NOMO-1 treated with DMSO at 0.1 percent for 48 hours (cell line): ENCODE results near the gene DNAJB13.
"Not testable (repeated sequence)": the region's sequence is repeated elsewhere in the genome, so short reads cannot be mapped to it uniquely, and the experiment has no call there.

Source experiments
- DNase-seq: peaks from one replicate; lab custom pipeline; 2025; ENCODE audit not compliant: unreplicated experiment; lab: John Stamatoyannopoulos, UW

The DNAJB13 gene, protein sequence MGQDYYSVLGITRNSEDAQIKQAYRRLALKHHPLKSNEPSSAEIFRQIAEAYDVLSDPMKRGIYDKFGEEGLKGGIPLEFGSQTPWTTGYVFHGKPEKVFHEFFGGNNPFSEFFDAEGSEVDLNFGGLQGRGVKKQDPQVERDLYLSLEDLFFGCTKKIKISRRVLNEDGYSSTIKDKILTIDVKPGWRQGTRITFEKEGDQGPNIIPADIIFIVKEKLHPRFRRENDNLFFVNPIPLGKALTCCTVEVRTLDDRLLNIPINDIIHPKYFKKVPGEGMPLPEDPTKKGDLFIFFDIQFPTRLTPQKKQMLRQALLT

DNA sequence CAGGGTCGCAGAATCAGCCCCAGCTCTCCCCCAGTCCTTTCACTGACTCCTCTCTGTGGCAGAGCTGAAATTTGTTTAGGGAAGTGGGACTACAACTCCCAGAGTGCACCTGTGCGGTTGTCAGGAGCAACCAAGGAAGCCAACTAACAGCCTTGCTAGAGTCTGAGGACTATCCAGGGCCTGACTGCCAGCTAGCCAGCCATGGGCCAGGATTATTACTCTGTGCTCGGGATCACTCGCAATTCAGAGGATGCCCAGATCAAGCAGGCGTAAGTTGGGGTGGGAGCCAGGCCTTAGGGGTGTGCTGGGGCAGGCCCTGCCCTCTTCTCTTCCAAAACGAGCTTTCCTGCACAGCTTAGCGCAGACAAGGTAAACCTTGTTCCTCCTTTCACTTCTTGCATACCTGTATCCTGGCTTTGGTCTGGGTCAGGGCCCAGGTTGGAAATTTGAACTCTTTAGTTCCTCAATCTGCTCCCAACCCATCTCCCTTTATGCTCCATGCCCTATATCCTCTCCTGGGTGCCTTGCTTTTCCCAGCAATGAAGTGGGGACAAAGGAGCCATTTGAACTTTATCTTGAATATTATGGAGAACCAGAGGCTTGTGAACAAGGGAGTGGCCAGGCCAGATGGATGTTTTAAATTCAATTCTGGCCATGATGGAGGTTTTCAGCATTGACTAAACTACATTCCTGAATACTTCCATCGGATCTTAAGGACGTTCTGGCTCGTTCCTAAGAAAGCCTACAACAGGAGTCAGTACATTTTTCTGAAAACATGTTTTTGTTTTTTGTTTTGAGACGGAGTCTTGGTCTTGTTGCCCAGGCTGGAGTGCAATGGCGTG, at the start of gene DNAJB13:
Gene DNAJB13 (plus strand): TSS at position 158 of the 842 bp plus-strand sequence. CDS start 44 bp downstream, at position 202.
- peak; percentile 41 for DNase-seq

- no peak for DNase-seq
Observed at GRCh38 chr11:73902303-73902702, 48.5 kb upstream of the DNAJB13 start.

DNA sequence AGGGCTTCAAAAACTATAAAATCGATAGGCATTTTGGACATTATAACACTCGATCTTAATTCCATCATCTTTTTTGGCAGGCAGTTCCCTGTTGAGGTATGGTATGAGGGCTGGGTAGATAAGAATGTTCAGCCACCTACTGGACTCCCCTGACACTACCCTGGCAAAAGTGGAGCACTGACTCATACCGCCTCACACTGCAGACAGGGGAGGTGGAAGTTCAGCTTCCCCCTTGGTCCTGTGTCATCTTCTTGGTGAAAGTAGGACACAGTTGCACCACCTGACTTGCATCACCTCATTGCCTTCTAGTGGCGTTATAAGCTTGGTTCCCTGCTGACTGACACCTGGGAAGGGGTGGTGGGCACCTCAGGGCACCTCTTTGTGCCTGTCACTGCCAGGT, 43.6 kb upstream of the DNAJB13 start:
- peak; percentile 48 for DNase-seq

GRCh38 chr11:73912026-73912425, 38.8 kb upstream of the DNAJB13 start:
- no peak for DNase-seq

DNA sequence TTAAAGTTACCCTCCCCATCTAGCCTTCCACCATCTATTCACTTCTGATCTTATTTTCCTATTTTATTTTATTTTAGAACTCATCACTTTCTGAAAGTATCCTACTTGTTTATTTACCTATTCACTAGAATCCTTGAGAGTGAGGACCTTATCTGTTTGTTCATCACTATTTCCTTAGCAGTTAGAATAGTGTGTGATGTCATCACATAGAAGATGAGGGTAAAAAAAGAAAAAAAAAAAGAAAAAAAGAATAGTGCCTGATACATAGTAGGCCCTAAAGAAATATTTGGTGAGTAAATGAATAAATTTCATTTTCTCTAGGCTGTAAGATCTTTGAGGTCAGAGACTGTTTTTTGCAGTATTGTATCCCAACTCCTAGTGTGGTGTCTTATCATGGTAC, 37.4 kb upstream of the DNAJB13 start:
- no peak for DNase-seq

DNA sequence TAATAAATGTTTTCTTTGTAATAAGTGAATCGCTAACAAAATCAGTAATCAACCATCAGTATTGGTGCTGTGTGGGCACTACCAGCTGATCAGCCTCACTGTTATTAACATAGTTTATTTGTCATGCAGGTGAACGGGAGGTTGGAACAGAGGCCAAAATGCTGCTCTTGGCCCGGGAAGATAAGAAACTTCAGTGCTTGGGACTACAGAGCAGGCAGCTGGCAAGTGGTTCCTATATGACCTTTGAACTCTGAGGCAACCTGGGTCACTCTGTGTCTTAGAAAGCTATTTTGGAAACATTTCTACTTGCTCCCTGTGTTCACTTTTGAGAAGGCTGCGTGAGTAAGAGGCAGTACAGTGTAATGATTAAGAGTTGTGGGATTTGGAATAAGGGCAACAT, 36.5 kb upstream of the DNAJB13 start:
- no peak for DNase-seq

- DNase-seq = no peak
Observed at GRCh38 chr11:73916435-73916834, 34.4 kb upstream of the DNAJB13 start.

GRCh38 chr11:73921180-73921579, 29.6 kb upstream of the DNAJB13 start:
- no peak for DNase-seq

DNA sequence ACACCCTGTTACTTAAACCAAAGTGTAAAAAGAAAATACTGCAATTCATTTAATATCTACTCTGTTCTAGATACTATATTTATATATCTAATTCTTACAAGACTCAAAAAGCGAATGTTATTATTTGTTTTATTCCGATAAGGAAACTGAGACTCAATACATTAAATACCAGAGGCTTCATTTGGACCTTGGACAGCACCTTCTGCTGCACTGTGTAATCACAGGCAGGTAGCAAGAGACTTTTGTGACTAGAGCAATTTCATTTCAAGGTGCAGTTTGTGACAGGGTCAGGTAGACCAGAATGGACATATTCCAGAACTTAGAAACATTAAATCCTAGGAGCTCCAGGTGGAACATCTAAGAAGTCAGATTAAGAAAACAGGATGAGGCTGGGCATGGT, 21.4 kb upstream of the DNAJB13 start:
- DNase-seq = no peak

GRCh38 chr11:73931039-73931645, 19.7 kb upstream of the DNAJB13 start:
- peak; percentile 53 for DNase-seq

DNA sequence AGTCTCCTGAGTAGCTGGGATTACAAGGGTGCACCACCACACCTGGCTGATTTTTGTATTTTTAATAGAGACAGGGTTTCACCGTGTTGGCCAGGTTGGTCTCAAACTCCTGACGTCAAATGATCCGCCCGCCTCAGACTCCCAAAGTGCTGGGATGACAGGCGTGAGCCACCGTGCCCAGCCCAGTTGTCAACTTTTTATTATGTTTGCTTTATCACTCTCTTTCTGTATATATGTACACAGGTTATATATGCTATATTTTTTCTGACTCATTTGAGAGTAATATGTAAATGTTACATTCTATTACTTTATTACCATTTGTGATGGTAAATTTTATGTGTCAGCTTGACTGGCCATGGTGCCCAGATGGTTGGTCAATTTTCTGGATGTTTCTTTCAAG, 18.9 kb upstream of the DNAJB13 start:
- no peak for DNase-seq

GRCh38 chr11:73932781-73933180, 18.0 kb upstream of the DNAJB13 start:
- DNase-seq = no peak

GRCh38 chr11:73936047-73936446, 14.8 kb upstream of the DNAJB13 start:
- not testable (repeated sequence) for DNase-seq

DNA sequence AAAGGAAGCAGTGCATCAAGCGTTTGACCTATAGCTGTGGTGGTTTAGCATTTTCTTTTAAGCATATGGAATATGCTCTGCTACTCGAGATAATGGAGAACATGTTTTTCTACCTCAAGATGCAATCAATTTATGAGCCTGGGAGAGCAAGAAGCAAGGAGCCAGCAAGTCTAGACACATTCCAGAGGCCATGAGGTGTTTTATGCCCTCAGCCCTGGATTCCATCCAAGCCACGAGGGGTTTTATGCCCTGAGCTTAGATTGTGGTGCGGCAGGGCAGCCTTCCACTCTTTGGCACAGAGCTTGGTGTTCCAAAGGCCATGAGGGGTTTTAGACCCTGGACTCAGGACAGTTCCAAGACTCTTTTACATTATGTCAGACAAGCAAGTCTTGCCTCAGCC, 11.7 kb upstream of the DNAJB13 start:
- DNase-seq = no peak

DNA sequence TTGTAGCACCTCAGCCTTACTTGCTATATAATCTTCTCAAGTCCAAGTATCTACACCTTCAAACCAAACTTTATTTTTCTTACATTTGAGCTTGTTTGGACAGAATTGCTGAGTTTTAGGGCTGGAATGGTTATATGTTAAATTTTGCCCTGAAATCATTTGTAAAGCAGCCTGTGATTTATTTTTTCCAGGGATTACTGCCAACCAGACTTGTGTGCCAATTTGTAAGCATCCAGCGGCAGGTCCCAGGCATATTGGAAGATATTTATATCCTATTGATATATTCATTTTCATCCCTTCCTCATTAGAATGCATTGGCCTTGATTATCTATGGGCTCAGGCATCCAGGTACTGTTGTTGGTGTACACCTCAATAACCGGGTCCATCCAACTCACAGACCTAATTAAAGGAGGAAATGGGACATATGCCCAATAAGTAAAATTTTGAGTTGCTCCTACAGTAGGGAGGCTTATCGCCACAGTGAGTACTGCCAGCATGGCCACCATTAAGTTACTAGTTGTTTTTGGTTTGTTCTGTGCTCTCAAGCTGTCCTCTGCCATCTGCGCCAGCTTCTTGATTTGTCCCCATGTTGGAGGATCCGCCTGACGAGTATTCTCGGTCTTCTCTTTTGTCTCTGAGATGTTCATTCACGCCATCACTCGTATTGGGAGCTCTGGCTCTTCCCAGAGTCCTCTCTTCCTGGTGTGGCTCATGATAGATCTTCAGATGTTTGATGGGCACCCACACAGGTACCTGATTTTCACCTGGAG, 9.8 kb upstream of the DNAJB13 start:
- DNase-seq = no peak

DNA sequence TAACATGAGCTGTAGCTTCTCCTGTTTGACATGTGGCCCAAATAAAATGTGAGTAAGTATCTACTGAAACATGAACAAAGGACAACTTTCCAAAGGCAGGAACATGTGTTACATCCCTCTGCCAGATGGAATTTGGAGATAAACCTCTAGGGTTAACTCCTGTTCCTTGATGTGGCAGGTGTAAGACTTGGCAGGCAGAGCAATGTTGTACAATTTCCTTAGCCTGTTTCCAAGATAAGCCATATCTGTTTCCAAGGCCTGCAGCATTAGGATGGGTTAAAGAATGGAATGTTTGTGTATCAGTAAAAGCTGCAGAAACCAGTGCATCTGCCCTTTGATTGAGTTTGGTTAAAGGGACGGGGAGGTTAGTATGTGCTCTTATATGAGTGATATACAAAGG, 8.8 kb upstream of the DNAJB13 start:
- DNase-seq = no peak

- no peak for DNase-seq
Observed at GRCh38 chr11:73944085-73944484, 6.7 kb upstream of the DNAJB13 start.

- DNase-seq = peak; percentile 59
Observed at GRCh38 chr11:73944901-73945300, 5.9 kb upstream of the DNAJB13 start.

GRCh38 chr11:73945396-73945795, 5.4 kb upstream of the DNAJB13 start:
- DNase-seq = peak; percentile 61

GRCh38 chr11:73946798-73947458, 3.9 kb upstream of the DNAJB13 start:
- no peak for DNase-seq

- no peak for DNase-seq
Observed at GRCh38 chr11:73949246-73949645, 1.6 kb upstream of the DNAJB13 start.
